ENCODE measurements around the gene RAB11FIP5.
A peak's percentile ranks its signal among the peaks of the same experiment; 100 is the strongest.
"Not testable (repeated sequence)": the region's sequence is repeated elsewhere in the genome, so short reads cannot be mapped to it uniquely, and the experiment has no call there.

The RAB11FIP5 gene

DNA sequence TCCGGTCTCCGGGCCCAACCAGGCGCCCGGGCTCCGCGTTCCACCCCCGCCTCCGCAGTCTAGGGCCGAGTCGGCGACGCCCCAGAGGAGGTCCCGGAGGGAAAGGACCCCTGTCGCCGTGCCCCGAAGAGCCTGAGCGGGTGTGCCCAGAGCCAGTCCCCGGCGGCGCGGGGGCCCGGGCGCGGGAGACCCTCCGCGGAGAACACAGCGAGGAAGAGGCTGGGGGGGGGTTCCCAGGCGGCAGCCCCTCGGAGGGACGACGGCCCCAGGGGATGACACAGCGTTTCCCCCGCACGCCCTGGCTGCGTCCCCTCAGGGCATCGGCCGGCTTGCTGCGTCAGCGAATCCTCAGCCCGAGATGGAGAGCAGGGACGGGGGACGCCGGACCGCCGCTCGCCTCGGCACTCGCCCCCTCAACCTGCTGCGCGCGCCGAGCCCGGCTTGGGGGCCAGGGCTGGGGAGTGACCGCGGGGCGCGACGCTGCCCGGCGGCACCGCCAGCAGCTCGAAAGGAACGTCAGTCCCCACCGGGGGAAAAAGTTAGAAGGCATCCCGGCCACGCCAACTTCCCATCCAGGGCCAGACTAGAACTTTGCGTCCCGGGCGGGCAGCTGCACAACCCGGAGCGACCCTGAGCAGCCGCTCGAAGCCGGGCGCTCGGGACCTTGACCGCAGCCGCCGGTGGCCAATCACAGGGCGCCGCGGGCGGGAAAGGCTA, 41.9 kb downstream of the RAB11FIP5 start:
- DNase-seq (ENCODE audit: low read depth in 2 of 2): peak; percentile 11 to 42

DNA sequence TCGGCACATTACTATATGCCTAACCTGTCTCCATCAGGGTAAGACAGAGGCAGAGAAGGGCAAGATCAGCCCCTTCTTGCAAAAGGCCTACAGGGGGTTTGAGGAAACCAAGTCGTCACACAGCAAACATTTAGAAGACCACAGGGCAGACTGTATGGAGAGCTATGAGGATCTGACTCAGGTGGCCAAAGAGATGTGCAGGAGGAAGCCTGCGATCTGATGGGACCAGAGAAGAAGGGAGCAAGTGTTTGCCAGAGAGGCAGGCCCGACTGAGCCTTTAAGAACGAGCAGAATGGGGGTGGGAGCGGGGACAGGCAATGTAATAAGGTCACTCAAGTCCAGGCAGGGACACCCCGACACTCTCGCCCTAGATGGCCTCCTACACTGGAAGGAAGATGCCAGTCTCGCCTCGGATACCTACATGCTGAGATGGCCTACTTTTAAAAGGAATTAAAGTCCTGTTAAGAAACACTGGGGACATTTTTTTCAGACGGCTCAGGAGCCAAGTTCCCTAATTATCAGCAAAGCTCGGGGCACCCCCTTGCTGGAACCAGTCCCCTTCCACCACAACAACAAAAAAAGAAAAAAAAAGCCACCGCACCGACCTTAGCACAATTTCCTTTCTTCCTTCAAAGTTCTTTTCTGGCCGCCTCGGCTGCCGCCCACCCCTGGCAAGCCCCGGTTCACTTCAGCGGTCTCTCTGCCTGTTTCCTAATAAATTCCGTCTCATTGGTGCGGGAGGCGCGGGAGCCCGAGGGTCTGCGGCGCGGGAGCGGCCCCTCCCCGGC, 42.7 kb downstream of the RAB11FIP5 start:
- no peak for DNase-seq (ENCODE audit: low read depth in 2 of 2)

DNA sequence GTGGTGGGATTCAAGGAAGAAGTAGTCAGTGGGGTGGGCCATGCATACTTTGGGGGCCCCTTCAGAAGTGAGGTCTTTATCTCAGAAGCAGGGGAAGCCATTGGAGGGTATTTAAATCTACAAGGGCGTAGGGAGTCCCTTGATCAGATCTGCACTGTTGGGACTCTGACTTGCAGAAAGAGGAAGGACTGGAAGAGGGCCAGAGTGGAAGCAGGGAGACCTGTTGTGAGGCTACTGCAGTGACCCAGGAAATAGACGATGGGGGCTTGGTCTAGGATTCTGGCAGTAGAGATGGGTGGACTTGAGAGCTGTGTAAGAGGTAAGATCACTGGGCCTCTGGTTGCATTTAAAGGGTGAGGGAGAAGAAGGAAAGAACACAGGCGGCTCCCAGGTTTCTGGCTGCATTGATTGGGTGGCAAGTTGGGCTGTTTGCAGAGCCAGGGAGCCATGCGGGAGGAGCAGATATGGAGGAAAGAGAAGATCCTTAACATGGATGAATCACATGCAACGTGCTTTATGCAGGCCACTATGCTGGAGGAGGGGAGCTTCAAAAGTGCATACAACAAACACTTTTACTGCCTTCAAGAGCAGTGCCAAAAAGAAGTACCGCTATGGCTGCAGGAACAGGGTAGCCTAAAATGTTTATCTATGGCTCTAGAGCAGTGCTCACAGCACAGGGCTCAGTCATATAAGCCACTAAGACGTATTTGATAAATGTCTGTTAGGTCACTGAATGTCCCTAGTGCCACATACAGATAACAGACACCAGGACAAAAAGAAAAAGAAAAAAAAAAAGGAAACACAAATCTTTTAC, 43.5 kb downstream of the RAB11FIP5 start:
- DNase-seq (ENCODE audit: low read depth in 2 of 2): no peak

DNA sequence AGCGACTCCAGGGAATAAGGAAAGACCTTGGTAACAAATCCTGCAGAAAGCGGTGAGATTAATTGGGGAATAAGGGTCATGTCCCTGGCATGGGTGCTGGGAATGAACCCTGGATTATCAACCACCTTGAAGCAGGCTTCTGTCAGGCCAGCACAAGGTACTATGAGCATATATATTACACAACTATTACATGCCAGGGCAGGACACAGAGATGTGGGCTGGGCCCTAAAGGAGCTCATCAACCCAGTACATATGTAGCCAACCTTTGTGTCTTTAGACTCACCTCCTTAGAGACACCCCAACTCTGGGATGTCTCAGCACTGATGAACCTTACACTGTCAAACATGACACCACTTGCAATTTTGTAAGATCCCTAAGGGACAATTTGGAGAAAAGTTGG, 44.6 kb downstream of the RAB11FIP5 start:
- DNase-seq (ENCODE audit: low read depth in 2 of 2): no peak

DNA sequence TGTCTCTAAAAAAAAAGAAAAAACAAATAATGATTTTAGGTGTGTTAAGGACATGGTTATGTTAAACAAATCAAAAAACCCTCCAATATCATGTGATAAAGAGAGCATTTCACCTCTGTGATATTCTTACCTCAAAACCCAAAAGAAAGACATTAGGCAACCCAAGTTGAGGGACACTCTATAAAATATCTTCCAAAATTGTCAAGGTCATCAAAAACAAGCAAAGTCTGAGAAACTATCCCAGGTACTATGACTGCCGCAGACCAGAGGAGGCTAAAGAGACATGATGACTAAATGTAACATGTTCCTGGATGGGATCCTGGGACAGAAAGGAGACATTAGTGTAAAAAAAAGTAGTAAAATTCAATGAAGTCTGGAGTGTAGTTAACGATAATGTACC, 45.7 kb downstream of the RAB11FIP5 start:
- DNase-seq (ENCODE audit: low read depth in 2 of 2): no peak

DNA sequence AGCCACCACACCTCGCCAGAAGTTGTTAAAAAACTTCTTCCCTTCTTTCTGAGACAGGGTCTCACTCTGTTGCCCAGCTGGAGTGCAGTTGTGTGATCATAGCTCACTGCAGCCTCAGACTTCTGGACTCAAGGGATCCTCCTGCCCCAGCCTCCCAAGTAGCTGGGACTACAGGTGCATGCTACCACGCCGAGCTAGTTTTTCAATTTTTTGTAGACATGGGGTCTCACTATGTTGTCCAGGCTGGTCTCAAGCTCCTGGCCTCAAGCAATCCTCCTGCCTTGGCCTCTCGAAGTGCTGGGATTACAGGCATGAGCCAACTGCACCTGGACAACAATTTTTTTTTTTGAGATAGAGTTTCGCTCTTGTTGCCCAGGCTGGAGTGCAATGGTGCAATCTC, 47.7 kb downstream of the RAB11FIP5 start:
- not testable (repeated sequence) for DNase-seq (ENCODE audit: low read depth in 2 of 2)

DNA sequence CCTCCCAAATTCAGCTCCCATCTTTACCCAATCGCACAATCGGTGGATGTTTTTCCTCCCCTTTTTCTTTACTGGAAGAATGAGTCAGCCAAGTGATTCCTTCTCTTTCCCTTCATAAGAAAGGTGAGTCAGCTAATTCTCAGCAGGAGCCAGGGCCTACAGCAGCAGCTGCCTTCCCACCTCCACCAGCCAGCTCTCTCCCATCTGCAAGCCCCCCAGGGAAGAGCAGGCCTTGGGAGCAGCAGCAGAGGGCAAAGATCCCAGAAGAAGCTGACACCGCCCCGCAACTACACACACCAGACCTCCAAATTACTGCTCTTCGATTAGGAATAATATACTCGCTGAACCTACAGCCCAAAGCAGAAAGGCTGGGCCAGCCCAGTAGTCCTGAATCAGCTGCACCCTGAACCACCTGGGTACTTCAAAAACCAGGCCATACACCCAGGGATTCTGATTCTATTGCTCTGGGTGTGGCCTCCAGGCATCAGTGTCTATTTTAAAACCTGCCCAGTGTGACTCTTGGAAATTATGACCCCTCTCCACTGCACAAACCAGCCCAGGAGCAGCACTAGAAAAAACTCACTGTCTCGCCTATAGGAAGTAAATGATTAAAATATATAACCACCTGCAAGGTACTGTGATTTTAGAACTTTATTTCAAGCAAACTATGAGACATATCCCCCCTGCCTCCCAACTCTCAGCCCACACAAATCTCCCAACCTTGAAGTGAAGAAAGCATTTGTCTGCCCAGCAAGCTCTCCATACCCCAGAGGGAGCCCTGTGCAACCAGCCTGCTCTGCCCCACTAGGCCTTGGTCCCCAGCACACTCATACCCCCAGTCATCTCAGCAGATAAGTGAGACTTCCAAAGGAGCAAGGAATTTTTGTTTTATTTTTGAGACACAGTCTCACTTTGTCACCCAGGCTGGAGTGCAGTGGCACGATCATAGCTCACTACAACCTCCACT, 48.6 kb downstream of the RAB11FIP5 start:
- DNase-seq (ENCODE audit: low read depth in 2 of 2): no peak

DNA sequence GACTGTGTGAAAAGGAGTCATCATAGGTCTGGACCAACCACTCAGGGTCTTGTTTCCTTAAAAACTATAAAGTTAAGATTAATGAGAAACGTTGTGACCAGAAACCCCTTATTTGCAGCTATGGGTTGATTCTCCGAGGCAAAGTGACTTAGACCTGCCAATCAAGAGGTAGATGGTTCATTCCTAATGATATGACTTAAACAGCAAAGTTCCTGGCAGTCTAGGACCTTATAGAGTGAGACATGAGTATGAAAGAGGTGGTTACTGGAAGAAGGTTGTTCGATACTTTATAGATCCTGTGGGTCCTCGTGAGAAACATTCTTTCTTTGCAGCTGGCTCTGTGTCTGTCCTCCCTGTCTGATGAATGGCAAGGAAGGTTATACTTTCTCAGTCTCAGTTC, 49.3 kb downstream of the RAB11FIP5 start:
- DNase-seq (ENCODE audit: low read depth in 2 of 2): no peak

DNA sequence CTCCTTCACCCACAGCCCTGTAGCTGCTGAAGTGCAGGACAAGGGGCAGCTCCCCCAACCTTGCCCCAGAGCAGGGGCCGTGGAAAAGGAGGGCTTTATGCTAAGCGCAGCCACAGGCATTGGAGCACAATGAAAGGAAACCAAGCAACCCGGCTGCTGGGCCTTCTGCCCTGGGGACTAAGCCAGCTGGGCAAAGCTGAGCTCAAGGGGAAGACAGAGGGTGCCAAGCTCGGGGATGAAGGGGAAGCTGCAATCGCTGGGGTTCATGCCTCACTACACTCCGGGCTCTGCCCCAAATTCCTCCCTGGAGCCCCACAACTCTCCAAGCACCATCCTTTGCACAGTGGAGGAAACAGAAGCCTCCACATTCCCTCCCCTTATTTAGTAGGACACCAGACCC, 53.6 kb downstream of the RAB11FIP5 start:
- no peak for DNase-seq (ENCODE audit: low read depth in 2 of 2)

DNA sequence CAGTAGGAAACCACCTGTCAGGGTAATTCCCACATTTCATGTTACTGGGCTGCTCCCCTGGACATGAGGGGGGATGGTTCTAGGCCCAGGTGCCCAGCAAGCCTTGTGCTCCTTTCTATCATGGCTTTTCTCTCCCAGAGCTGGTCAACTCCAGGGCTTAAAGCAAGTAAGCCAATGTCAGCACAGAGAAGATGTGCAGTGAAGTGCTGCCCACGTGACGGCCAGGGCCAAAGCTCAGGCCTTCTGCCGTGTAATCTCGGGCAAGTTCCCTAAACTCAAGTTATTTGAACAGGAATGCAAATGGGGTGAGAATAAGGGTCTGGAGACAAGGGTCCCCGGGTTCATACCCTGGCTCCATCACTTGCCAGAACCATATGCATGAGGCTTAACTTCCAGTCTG, 57.8 kb downstream of the RAB11FIP5 start:
- no peak for DNase-seq (ENCODE audit: low read depth in 2 of 2)

DNA sequence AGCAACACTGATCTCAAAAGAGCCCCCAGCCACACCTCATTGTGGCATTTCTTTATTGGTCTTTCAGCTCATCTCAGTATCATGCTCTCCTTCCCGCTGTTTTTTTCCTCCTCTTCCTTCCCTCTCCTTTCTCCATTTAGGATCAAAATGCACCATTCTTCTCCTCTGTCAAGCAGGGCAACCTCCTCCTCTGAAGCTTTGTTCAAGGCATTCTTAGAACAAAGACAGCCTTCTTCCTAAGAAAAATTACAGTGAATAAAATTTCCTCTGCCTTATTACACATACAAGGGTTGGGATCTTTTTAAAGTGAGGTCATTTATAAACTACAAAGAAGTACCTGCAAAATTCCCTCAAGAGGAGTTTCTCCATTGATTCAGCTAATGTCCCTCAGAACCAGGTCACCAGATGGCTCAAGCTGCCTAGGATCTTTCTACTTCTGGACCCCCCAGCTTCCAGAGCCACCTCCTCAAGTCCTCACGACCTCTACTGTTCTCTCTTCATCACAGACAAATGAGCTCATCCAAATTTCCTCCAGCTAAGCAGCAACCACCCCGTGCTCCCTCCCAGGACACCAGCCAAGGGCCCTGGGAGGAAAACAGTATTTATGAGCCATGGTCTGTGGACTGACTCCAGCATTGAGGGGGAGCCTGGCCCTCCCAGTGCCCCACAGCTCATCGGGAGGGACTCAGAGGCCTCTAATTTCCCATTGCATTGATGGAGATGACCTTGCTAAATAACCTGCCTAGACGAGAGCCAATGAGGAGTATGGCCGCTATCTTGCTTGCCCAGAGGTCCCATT, 59.2 kb downstream of the RAB11FIP5 start:
- no peak for DNase-seq (ENCODE audit: low read depth in 2 of 2)

DNA sequence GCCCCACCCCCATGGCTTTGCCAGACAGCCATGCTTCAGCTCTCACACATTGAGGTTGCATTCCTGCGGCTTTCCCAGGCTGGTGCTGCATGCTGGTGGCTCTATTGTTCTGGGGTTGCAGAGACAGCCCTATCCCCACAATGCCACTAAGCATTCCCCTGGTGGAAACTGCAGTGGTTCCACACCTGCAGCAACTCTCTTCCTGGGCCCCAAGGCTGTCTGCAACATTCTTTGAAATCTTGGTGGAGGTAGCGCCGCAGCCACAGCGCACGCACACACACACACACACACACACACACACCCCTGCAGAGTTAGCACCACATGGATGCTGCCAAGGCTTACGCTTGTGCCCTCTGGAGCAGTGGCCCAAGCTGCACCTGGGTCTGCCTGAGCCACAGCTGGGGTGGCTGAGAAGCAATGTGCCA, 62.6 kb downstream of the RAB11FIP5 start:
- no peak for DNase-seq (ENCODE audit: low read depth in 2 of 2)

DNA sequence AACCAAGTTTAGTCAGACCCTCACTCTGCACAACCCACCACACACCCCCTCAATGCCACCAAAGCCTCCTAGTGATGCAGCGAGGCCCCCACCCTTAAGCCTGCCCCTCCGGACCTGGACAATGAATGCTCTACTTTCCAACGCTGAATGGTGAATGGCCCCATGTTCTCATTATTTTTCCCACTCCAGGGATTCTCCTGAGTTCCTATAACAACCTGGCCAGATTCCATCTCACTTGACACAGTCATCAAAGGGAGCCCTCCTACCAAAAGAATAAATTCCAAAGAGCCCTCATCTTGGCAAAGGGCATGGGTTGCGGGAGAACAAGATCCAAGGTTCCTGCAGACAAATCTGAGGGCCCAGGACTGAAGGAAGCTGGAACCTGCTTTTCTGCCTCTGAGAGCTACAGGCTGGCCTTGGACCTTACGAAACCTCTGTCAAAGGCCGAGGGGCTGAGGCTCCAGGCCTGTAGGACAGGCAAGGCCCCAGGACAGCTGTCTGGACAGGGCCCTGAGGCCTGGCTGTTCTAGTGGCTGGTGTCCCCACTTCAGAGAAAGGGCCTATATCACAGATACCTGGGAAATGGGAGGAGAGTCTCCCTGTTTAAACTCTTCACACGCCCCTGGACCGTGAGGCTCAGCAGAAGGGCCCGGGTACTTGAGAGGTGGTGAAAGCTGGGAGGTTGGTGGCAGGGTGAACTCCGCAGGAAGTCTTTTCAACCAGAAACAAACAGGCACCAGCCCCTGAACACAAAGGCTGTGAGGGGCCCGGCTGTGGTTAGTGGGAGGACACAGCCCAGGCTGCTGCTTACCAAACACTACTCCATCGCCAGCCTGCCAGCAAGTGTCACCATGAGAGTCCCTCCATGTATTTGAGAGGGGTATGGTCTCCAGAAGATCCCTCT, 68.6 kb downstream of the RAB11FIP5 start:
- no peak for DNase-seq (ENCODE audit: low read depth in 2 of 2)

DNA sequence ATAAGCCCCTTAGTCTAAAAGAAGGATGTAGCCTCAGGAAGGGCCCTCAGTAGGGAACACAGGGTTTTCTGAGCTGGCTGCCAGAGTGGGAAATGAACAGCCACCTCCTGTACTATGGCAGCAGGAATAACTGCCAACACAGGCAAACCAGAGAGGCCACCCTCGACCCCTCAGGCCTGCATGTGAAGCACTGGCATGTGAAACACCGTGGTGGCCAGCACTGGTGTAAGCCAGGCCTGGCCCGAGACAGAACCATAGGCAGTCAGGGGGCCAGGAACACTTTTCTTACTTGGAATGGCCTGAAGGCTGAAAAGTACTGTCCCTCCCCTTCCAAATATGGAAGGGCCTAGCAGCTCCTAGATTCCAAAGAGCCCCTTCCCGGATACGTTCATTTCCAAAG, 69.5 kb downstream of the RAB11FIP5 start:
- no peak for DNase-seq (ENCODE audit: low read depth in 2 of 2)

DNA sequence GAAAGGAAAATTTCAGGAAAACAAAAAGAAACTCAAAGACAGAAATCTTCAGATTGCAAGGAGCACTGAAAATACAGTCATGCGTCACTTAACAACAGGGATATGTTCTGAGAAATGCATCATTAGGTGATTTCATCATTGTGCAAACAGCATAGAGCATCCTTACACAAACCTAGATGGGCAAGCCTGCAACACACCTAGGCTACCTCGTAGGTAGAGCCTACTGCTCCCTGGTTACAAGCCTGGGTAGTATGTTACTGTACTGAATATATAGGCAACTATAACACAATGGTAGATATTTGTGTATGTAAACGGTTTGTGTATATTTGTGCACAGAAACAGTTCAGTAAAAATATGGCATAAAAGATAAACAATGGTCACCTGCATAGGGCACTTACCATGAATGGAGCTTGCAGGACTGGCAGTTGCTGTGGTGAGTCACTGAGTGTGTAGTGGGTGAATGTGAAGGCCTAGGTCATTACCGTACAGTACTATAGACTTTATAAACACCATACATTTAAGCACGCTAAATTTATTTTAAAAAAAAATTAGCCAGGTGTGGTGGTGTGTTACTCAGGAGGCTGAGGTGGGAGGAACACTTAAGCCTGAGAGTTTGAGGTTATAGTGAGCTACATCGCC, 74.7 kb downstream of the RAB11FIP5 start:
- DNase-seq (ENCODE audit: low read depth in 2 of 2): no peak

DNA sequence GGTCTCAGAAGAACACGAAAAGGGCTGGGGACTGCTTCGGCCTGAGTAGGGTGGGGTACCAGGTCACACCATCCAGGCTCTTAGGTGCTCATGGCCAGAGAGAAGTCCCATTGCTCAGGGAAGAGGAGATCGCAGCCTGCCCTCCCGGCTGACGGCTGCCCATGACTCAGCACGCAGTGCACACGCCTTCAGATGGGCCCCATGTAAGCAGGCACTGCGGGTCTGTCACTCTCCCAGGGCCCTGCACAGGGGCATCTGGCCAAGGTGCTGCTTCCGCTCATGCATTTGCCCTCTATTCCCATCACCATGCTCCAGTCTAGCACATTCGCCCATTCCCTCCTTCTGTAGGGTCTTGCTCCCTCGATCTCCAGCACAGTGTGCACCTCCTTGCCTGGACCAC, 76.0 kb downstream of the RAB11FIP5 start:
- DNase-seq (ENCODE audit: low read depth in 2 of 2): no peak

DNA sequence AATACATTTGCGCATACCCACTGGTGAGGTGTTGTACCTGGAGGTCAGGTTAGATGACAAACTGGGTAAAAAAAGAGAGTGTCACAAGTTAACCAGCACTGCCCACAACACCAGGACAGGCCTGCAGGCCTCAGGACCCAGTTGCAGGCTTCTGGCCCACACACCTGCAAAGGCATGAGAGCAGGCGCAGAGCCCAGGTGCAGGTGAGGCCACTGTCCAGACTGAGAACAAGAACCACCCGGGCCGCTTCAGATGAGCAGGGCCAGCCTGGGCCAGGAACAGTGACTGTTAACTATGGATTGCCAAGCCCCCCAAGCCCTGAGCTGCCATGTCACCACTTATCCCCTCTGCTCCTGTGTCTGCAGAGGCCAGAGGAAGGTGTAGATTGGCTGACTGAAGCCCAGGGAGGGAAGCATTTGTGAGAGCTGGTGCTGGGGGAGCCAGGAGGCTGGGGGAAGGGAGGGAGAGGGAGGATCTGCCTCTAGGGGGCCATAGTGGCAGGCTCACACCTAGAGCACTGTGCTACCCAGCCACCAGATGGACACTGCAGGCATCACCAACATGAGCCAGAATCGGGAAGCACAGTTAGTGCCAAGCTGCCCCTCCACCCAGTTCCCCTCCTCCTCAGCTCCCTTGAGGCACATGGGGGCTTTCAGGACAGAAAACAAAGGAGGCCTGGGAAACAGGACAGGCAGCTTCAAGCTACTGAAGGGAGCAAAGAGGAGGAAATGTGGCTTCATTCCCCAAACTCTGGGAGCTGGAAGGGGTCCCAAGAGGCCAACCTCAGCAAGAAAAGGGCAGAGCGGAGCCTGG, 76.6 kb downstream of the RAB11FIP5 start:
- DNase-seq (ENCODE audit: low read depth in 2 of 2): no peak
